ENCODE data around the gene IGSF23.

GRCh38 chr19:44573627-44574026, 39.7 kb upstream of the IGSF23 start:
- TF ChIP-seq CTCF (IDR thresholded peaks at IDR 0.05): no peak
- no peak for TF ChIP-seq POLR2A (IDR thresholded peaks at IDR 0.05)

Measured in Peyer's patch (tissue), 4 donors.